COLO829 (cell line): Measurements from ENCODE around the gene NRG2.
A peak's percentile ranks its signal among the peaks of the same experiment; 100 is the strongest.

ENCODE experiments used
- DNase-seq: peaks from one replicate; pipeline ENCODE4 v3.0.0; 2012; ENCODE audit warnings: low spot score

The NRG2 gene

DNA sequence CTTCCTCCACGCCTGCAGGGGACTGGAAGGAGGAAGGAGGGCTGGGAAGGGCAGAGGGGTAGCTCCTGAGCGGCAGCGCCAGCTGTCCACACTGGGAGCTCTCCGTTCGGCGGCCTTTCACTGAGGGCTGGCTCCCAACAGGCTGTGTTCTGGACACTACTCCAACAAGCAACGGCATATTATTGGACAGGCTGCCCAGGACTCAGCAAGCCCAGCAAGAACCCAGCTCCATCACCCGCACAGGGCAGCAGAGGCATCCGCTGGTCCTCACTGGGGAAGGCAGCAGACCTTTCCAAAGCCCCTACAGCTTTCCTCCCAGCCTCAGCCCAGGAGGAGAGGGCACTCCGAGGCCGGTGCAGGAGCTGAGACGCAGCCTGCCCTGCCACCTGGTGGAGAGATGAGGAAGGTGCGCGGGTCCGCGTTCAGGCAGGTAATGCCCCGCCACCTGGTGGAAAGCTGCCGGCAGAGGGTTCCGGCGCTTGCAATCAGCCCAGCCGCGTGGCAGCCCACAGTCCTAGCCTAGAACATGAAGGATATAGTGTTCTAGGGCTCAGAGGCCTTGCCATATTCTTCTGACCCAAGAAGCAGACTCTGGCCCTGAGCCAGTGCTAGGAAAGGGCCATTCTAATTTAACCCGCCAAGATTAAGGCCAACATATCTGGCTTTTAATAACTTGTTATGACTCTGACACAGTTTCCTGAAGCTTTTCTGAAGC lies 74.4 kb downstream of the NRG2 start:
- peak; percentile 54 for DNase-seq

- DNase-seq, result no peak
Measured at GRCh38 chr5:139967353-139967752, 75.7 kb downstream of the NRG2 start.

GRCh38 chr5:139966856-139967255 lies 76.2 kb downstream of the NRG2 start:
- no peak for DNase-seq

GRCh38 chr5:139964994-139965565 lies 78.0 kb downstream of the NRG2 start:
- no peak for DNase-seq

DNA sequence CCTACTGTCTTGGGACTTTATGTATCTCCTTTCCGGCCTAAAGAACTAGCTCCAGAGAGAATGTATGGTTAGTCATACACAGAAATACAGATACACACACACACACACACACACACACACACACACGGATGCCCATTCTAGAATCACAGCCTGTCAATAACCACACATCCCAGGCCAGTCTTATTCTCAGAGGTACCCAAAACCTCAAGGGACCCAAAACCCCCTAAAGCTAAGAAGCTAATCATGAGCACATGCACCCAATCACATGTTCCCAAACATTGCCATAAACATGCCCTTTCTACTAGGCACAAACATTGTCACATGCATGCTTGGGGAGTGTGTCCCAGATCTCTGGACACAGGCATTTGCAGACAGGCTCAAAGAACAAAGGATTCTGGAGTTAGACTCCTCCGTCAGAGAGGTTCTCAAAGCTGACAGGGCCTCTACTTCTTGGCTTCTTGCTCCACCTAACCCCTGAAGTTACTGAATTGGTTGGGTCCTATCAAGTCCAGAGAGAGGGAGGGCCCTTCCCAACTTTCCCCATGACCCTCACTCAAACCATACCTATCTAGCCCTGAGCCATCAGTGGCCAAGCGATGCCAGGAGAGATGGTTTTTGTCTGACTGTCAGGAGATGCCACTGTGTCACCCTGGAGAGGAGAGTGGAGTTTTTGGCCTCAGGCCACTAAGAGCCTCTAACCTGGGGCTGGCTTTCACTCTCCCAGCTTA lies 78.7 kb downstream of the NRG2 start:
- no peak for DNase-seq

- no peak for DNase-seq
Measured at GRCh38 chr5:139962445-139962844, 80.7 kb downstream of the NRG2 start.

- no peak for DNase-seq
Measured at GRCh38 chr5:139961435-139962157, 81.5 kb downstream of the NRG2 start.

GRCh38 chr5:139960723-139961383 lies 82.2 kb downstream of the NRG2 start:
- no peak for DNase-seq

GRCh38 chr5:139958432-139959148 lies 84.5 kb downstream of the NRG2 start:
- DNase-seq, result no peak

GRCh38 chr5:139956342-139956741 lies 86.8 kb downstream of the NRG2 start:
- DNase-seq, result no peak

DNA sequence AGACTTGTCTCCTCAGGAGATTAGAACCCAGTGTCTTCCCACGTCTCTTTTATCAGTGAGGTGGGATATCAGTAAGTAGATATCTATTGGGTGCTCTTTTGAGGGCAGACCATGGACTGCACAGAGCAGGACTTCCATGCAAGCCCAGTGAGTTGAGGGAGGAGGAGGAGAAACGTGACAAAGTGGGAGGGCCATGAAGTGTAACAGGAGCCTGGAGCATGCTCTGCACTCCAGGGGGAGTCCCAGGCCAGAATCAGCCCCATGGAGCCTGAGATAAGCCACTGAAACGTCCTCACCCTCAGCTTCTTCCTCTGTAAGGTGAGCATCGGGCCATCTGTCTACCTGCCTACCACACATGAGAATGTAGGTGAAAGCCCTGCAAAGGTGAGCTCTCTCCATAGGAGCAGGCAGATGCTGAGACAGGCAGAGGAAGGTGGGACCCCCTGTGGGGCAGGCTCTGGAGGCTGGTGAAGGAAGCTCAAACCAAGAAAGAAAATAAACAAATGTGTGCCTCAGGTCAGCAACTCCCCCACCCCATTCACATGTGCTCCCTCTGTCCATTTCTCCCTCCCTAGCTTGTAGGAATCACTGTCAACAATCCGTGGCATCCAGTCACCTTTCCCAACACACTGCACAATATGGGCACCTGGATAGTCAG lies 87.4 kb downstream of the NRG2 start:
- DNase-seq, result no peak

GRCh38 chr5:139955053-139955605 lies 88.0 kb downstream of the NRG2 start:
- no peak for DNase-seq

DNA sequence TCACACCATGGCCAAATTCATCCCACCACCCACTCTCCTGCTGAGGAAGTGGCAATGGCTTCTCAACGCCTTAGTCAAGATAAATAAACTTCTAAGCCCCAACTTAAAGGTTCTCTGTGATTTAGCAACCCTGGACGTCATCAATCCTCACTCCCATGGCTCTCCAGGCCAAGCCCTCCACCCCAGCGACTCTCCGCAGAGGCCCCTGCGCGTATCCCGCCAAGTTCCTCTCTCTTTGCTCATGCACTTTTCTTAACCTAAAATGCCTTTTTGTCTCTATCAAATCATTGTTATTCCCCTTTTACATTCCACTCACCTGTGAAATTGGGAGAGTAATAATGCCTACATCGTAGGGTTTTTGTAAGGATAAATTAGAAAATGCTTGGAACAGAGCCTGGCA lies 88.6 kb downstream of the NRG2 start:
- no peak for DNase-seq

- DNase-seq, result no peak
Measured at GRCh38 chr5:139954022-139954421, 89.1 kb downstream of the NRG2 start.

DNA sequence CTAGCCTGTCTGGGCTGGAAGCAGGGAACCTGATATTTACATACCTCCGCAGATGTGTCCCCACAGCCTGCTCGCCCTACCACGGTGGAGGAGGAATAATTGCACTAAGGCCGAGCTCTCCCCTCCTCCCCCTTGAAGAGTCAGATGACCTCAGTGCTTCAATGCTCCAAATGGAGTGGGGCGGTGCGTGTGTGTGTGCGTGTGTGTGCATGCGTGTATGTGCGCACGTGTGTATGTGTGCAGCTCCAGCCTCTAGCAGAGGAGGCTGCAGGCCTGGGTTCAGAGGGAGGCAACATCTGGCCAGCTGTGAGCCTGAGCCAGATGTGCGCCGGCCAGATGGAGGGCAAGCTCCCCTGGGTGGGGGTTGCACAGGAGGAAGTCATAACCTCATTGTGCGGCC lies 90.5 kb downstream of the NRG2 start:
- no peak for DNase-seq

GRCh38 chr5:139951983-139952382 lies 91.1 kb downstream of the NRG2 start:
- DNase-seq, result no peak

DNA sequence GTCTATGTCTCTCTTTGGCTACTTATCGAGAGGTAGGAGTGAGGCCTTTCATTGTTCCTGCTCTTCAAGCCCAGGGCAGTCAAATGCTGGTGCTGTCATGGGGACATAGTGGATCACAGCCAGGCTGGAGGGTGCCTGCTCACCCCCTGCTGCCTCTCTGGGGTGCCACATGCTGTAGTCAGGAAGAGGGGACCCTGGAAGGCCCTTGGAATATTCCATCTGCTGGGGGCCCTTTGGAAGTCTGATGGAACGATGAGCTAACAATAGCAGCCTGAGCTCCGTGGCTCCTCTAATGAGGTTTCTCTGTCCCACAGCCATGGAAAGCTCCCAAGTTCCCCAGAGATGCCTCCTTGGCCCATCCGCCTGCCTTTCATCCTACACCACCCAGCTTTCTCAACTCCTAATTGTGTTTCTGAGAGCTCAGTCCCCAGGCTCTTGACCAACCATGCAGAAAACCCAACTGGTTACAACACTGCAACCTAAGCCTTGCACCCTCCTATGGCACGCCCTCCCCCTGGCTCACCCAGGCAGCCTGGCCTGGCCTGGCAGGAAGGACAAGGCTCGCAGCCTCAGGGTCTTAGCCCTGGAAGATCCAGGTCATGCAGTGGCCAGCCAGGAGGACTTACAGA lies 91.7 kb downstream of the NRG2 start:
- DNase-seq, result no peak

- no peak for DNase-seq
Measured at GRCh38 chr5:139950436-139950835, 92.7 kb downstream of the NRG2 start.

- DNase-seq, result no peak
Measured at GRCh38 chr5:139949710-139950109, 93.4 kb downstream of the NRG2 start.

GRCh38 chr5:139947727-139948126 lies 95.4 kb downstream of the NRG2 start:
- no peak for DNase-seq
